ENCODE measurements around the gene AP1S1.
"Not testable (repeated sequence)": the region's sequence is repeated elsewhere in the genome, so short reads cannot be mapped to it uniquely, and the experiment has no call there.

AP1S1 gene

DNA sequence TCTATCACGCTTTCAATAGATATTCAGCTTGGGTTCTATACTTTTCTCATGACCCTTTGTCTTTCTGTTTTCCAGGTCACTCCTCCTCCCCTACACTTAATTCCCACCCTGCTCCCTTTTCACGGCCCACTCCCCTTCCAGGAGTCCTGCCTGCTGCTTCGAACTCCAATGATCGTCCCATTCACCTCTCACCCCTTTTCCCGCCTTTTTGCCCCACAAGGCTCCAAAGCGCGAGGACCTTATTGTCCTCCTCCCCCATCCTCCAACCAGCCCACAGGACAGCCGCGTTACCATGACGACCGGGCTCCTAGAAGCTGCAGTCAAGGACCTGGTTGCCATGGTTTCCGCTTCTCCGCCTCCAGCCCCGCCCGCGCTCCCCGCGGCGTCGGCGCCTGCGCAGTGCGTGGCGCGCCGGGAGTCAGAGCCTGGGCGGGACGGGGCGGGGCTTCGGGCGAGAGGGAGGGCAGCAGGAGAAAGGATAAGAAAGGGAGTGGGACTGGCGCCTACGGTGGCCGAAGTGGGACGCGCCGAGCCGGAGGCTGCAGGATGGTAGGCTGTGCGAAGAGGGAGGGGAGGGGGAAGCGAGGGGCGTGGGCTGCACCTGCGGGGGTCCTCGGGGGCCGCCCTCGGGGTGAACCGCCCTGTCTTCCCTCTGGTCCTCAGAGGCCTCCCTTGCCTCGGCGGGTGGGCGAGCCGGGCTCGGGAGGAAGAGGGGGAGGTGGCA lies at the start of gene AP1S1:
TSS of gene AP1S1 (plus strand) at position 508 of the 724 bp plus-strand sequence. CDS start at position 547, 39 bp downstream.
- Histone ChIP-seq H3K36me3 (no peaks in the 10 kb centered on the region), H3K27me3 (ENCODE audit: insufficient read depth, low read depth, severe bottlenecking) (peaks cover 77% of the 10 kb centered on the region), H3K9me3 (ENCODE audit: severe bottlenecking) (peaks cover 5% of the 10 kb centered on the region), H3K4me3 (ENCODE audit: low read depth, low read length) (peak within 1 kb of the TSS; percentile 47), H3K27ac (no peak within 1 kb of the TSS)
- peak; percentile 92 for DNase-seq
- no peak for TF ChIP-seq CTCF (IDR thresholded peaks at IDR 0.05; ENCODE audit: low read depth, low read length)

GRCh38 chr7:101104799-101105198 lies 49.5 kb upstream of the AP1S1 start:
- Histone ChIP-seq H3K27ac (no peak overlapping the region), H3K27me3 (ENCODE audit: insufficient read depth, low read depth, severe bottlenecking) (peaks cover 99% of the 10 kb centered on the region), H3K36me3 (no peaks in the 10 kb centered on the region), H3K4me3 (ENCODE audit: low read depth, low read length) (no peak overlapping the region), H3K9me3 (ENCODE audit: severe bottlenecking) (no peaks in the 10 kb centered on the region)
- no peak for TF ChIP-seq CTCF (IDR thresholded peaks at IDR 0.05; ENCODE audit: low read depth, low read length)
- no peak for DNase-seq

GRCh38 chr7:101105248-101105647 lies 49.0 kb upstream of the AP1S1 start:
- not testable (repeated sequence) for H3K4me3 ChIP-seq (ENCODE audit: low read depth, low read length); H3K36me3 ChIP-seq; DNase-seq; H3K9me3 ChIP-seq (ENCODE audit: severe bottlenecking); H3K27ac ChIP-seq
- H3K27me3 ChIP-seq (ENCODE audit: insufficient read depth, low read depth, severe bottlenecking) = peaks cover 99% of the 10 kb centered on the region

GRCh38 chr7:101106386-101106785 lies 47.9 kb upstream of the AP1S1 start:
- no peak for DNase-seq
- H3K4me3 ChIP-seq (ENCODE audit: low read depth, low read length) = no peak overlapping the region
- no peak overlapping the region for H3K27ac ChIP-seq
- H3K36me3 ChIP-seq = no peaks in the 10 kb centered on the region
- H3K9me3 ChIP-seq (ENCODE audit: severe bottlenecking) = peaks cover 4% of the 10 kb centered on the region
- H3K27me3 ChIP-seq (ENCODE audit: insufficient read depth, low read depth, severe bottlenecking) = peaks cover 99% of the 10 kb centered on the region
- no peak for TF ChIP-seq CTCF (IDR thresholded peaks at IDR 0.05; ENCODE audit: low read depth, low read length)

- Histone ChIP-seq H3K27ac (no peak overlapping the region), H3K4me3 (ENCODE audit: low read depth, low read length) (no peak overlapping the region), H3K9me3 (ENCODE audit: severe bottlenecking) (peaks cover 4% of the 10 kb centered on the region), H3K27me3 (ENCODE audit: insufficient read depth, low read depth, severe bottlenecking) (peaks cover 98% of the 10 kb centered on the region), H3K36me3 (no peaks in the 10 kb centered on the region)
- TF ChIP-seq CTCF (IDR thresholded peaks at IDR 0.05; ENCODE audit: low read depth, low read length) = no peak
- DNase-seq = no peak
Measured at GRCh38 chr7:101108330-101108857, 45.9 kb upstream of the AP1S1 start.

GRCh38 chr7:101108961-101109360 lies 45.3 kb upstream of the AP1S1 start:
- Histone ChIP-seq H3K27me3 (ENCODE audit: insufficient read depth, low read depth, severe bottlenecking) (peaks cover 98% of the 10 kb centered on the region), H3K36me3 (no peaks in the 10 kb centered on the region), H3K4me3 (ENCODE audit: low read depth, low read length) (no peak overlapping the region), H3K9me3 (ENCODE audit: severe bottlenecking) (peaks cover 4% of the 10 kb centered on the region), H3K27ac (no peak overlapping the region)
- no peak for DNase-seq
- TF ChIP-seq CTCF (IDR thresholded peaks at IDR 0.05; ENCODE audit: low read depth, low read length) = no peak
